PFSK-1 (cell line): ENCODE data around the gene PTPRN.

ENCODE experiments used
- FOXP2 ChIP-seq: optimal IDR thresholded peaks from 2 replicates; pipeline ENCODE3; 2011; ENCODE audit warnings: borderline replicate concordance, control low read depth, inconsistent platforms; ENCODE audit not compliant: insufficient read depth; ENCODE audit errors: extremely low read length, extremely low read depth
- POLR2AphosphoS5 ChIP-seq: IDR thresholded peaks from 2 replicates; pipeline ENCODE4 v1.6.1; 2012; ENCODE audit warnings: low read depth, mild to moderate bottlenecking, control low read depth, low read length, moderate library complexity
- REST ChIP-seq, 2 experiments: IDR thresholded peaks; 2 replicates each; pipeline versions ENCODE4 v1.6.1 to v1.8.0; 2011 to 2012; ENCODE audit warnings: low read depth in 2 of 2, low read length in 2 of 2, control low read depth in 1 of 2, inconsistent platforms in 1 of 2, mild to moderate bottlenecking in 1 of 2, moderate library complexity in 1 of 2; ENCODE audit not compliant: insufficient read depth in 1 of 2
- SIN3A ChIP-seq: IDR thresholded peaks from 2 replicates; pipeline ENCODE4 v1.6.1; 2012; ENCODE audit warnings: mild to moderate bottlenecking, low read length, moderate library complexity, borderline replicate concordance; ENCODE audit not compliant: insufficient read depth
- TAF1 ChIP-seq: IDR thresholded peaks from 2 replicates; pipeline ENCODE4 v1.6.1; 2012; ENCODE audit warnings: low read length, control low read depth, borderline replicate concordance; ENCODE audit not compliant: insufficient read depth

GRCh38 chr2:219284501-219285372 lies 24.5 kb downstream of the PTPRN start:
- TF ChIP-seq TAF1 (no peak), POLR2AphosphoS5 (no peak), REST (IDR thresholded peaks at IDR 0.05; ENCODE audit: insufficient read depth in 1 of 2, low read depth in 2 of 2, low read length in 2 of 2) (no peak), FOXP2 (no peak), SIN3A (no peak)
